CD4-positive, alpha-beta T cell treated with Interleukin-6 for 4 hours (primary cell): ENCODE data around the gene SERINC2.
"Not testable (repeated sequence)": the region's sequence is repeated elsewhere in the genome, so short reads cannot be mapped to it uniquely, and the experiment has no call there.

ENCODE experiments used
- DNase-seq: peaks from one replicate; pipeline ENCODE4 v3.0.0-alpha.2; 2020; ENCODE audit warnings: mixed read lengths

The SERINC2 gene

GRCh38 chr1:31472673-31473072 is 59.7 kb downstream of the SERINC2 start:
- not testable (repeated sequence) for DNase-seq

GRCh38 chr1:31473508-31473907 is 60.5 kb downstream of the SERINC2 start:
- not testable (repeated sequence) for DNase-seq

GRCh38 chr1:31474567-31474966 is 61.6 kb downstream of the SERINC2 start:
- DNase-seq, result not testable (repeated sequence)

- DNase-seq, result no peak
Measured at GRCh38 chr1:31476891-31477846, 64.2 kb downstream of the SERINC2 start.

DNA sequence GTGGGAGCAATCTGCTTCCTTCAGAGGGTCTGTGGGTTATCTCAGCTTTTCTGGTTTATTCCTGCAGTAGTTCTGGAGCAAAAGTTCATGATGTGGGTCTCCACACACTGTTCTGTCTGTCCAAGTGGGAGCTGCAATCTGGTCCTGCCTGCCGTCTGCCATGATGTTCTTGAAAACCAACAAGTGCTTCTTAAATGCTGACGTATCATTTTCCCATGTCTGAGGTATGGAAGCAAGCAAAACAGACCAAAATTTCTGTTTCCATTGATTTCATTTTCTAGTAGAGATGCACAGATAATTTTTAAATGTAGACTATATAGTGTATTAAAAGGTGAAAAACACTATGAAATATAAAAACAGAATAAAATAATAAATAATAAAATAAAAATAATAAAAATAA is 65.2 kb downstream of the SERINC2 start:
- DNase-seq, result no peak

GRCh38 chr1:31479811-31480210 is 66.8 kb downstream of the SERINC2 start:
- DNase-seq, result no peak

DNA sequence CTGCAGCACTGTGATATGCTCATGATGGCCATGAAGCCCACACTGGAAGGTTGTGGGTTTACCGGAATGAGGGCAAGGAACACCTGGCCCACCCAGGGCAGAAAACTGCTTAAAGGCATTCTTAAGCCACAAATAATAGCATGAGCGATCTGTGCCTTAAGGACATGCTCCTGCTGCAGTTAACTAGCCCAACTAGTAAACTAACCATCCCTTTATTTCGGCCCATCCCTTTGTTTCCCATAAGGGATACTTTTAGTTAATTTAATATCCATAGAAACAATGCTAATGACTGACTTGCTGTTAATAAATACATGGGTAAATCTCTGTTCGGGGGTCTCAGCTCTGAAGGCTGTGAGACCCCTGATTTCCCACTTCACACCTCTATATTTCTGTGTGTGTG is 67.4 kb downstream of the SERINC2 start:
- DNase-seq, result not testable (repeated sequence)

DNA sequence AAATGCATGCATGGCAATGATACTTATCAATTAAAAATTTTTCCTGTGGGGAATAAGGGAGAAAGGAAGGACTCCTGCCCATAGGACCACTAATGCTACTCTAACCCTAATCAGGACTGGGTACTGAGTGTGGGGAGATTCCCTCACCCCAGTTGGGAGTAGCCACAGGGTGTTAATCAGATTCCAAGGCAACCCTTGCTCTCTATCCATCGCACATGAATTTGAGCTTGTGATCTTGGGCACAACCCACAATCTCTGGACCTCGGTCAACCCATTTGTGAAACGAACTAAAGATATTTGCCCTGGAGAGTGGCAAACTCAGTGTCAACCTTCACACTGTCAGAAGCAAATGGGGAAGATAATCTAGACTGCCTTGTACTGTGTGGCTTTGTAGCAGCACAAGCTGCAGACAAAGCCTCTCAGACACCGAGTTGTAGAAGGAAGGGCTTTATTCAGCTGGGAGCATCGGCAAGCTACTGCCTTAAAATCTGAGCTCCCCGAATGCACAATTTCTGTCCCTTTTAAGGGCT is 69.5 kb downstream of the SERINC2 start:
- DNase-seq, result no peak

DNA sequence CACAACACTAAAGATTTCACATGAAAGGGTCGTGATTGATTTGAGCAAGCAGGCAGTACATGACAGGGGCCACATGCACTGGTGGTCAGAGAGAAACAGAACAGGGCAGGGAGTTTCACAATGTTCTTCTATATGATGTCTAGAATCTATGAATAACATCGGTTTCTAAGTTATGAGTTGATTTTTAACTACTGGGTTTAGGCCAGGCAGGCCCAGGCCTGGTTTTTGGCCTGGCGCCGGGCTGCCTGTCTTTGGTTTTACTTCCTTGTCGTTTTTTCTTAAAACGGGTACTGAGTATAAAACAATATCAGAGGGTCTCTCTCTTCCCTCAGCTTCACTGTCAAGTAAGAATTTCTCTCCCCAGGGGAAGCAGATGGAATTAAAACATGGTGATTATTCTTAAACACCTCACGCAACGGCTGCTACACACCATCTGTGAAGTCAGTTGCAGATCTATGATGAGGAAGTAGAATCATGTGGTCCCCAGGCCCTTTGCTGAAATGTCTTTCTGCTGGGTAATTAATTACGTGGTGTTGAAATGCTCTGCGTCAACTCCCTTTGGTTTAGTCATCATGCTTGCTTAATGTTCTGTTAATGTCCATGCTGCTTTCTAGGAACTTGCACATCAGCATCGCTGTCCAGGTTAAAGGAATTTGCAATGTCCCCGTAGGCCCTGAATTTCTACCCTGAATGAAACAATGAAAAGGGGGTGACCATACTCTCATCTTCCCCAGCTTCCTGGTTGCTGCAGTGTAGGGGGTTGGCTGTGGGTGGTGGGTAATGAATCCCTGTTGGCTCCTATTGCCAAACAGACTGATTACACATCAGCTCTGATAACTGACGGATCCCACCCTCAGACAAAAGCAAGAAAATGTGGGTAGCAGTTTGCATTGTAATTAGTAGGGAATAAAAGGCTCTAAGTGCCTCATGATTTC is 70.3 kb downstream of the SERINC2 start:
- DNase-seq, result no peak
